ENCODE measurements around the gene SLC16A12.

DNA sequence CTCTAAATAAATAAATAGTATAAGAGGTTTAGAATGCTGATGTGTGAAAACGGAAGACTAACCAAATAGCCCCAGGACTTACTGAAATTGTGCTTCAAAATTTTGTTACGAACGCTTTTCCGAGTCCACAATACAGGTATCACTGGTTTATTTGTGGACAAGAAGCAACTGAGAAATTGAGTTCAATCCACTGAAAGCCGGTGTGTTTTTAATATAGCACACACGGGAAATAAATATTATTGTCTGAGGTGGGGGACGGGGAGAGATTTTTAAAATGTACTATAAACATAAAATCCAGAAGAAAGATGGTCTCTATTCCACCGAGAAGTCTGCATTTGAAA, 598 bp downstream of the SLC16A12 start:
- TF ChIP-seq POLR2AphosphoS5 (IDR thresholded peaks at IDR 0.05; ENCODE audit: low read depth, low read length) (no peak), POLR2A (IDR thresholded peaks at IDR 0.05; ENCODE audit: low read depth, low read length) (no peak)
